Measurements from ENCODE around the gene PSME1.

DNA sequence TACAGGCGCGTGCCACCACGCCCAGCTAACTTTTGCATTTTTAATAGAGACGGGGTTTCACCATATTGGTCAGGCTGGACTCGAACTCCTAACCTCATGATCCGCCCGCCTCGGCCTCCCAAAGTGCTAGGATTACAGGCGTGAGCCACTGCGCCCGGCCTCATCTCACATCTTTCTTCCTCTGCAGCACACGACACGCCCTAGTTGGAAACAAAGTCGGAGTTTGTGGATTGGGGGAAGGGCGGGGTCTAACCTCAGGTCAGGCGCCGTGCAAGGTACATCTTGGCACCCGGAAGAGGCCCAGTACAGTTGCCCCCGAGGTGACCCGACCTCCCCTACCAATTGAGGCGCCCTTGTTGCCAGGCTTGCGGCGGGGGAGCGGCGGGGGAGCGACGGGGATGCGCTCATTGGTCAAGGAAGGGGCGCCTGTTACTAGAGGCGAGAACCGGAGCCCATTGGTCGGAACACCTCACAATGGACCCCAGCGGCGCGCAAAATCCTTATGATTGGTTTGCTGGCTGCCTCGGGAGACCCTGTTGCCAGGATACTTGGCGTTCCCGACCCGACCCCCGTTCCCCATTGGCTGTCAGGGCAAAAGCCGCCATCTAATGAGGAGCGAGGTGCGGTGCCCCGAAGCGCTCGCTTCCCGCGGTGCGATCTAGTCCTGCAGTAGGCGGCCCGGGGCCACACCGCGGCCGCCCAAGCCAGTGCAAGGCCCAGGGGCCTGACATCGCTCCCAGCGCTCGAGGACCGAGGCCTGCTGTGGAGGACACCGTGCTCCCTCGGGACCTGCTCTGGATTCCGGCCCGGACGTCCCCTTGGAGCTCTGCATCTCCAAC, 35.6 kb downstream of the PSME1 start, which contains the start of gene REC8:
- TF ChIP-seq, protein P1, sequence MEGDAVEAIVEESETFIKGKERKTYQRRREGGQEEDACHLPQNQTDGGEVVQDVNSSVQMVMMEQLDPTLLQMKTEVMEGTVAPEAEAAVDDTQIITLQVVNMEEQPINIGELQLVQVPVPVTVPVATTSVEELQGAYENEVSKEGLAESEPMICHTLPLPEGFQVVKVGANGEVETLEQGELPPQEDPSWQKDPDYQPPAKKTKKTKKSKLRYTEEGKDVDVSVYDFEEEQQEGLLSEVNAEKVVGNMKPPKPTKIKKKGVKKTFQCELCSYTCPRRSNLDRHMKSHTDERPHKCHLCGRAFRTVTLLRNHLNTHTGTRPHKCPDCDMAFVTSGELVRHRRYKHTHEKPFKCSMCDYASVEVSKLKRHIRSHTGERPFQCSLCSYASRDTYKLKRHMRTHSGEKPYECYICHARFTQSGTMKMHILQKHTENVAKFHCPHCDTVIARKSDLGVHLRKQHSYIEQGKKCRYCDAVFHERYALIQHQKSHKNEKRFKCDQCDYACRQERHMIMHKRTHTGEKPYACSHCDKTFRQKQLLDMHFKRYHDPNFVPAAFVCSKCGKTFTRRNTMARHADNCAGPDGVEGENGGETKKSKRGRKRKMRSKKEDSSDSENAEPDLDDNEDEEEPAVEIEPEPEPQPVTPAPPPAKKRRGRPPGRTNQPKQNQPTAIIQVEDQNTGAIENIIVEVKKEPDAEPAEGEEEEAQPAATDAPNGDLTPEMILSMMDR (IDR thresholded peaks at IDR 0.05; ENCODE audit: insufficient read depth, low read length) = no peak
- TF ChIP-seq GABPA (IDR thresholded peaks at IDR 0.05; ENCODE audit: low read depth) = no peak
- no peak for TF ChIP-seq POLR2AphosphoS5 (IDR thresholded peaks at IDR 0.05; ENCODE audit: low read depth)
